SK-N-SH treated with all-trans-retinoic acid at 6 μM for 48 hours (cell line): ENCODE results near the gene ADAMTS20.

Experiments used
- ARNTL ChIP-seq: fragments of 450-650 bp; formaldehyde crosslinking; IDR thresholded peaks from 2 replicates; pipeline ENCODE4 v1.5.0; 2020; ENCODE audit warnings: low read depth, mild to moderate bottlenecking, moderate library complexity, borderline replicate concordance
- CSDC2 ChIP-seq: fragments of 250-450 bp; sonication (Bioruptor Pico); IDR thresholded peaks from 2 replicates; pipeline ENCODE4 v1.5.0; 2020; ENCODE audit warnings: mild to moderate bottlenecking, moderate library complexity
- ESRRG ChIP-seq: fragments of 250-450 bp; sonication (Bioruptor Pico); IDR thresholded peaks from 2 replicates; pipeline ENCODE4 v1.6.1; 2021; ENCODE audit warnings: mild to moderate bottlenecking
- TOX ChIP-seq: fragments of 250-450 bp; sonication (Bioruptor Pico); IDR thresholded peaks from 2 replicates; pipeline ENCODE4 v1.8.0; 2021; ENCODE audit warnings: mild to moderate bottlenecking, moderate library complexity, borderline replicate concordance
- ZFP3 ChIP-seq: fragments of 250-450 bp; sonication (Bioruptor Pico); IDR thresholded peaks from 2 replicates; pipeline ENCODE4 v1.5.0; 2020; ENCODE audit warnings: mild to moderate bottlenecking, moderate library complexity
- ZNF8 ChIP-seq: fragments of 450-650 bp; formaldehyde crosslinking; IDR thresholded peaks from 2 replicates; pipeline ENCODE4 v1.5.0; 2020; ENCODE audit warnings: mild to moderate bottlenecking, moderate library complexity
- TF ChIP-seq, protein P1 (sequence below): fragments of 250-450 bp; sonication (Bioruptor Pico); IDR thresholded peaks from 2 replicates; pipeline ENCODE4 v1.8.0; 2020; ENCODE audit warnings: mild to moderate bottlenecking, moderate library complexity, borderline replicate concordance
- TF ChIP-seq, protein P2 (sequence below): fragments of 250-450 bp; sonication (Bioruptor Pico); IDR thresholded peaks from 2 replicates; pipeline ENCODE4 v1.5.1; 2021; ENCODE audit warnings: mild to moderate bottlenecking, moderate library complexity
- TF ChIP-seq, protein P3 (sequence below): fragments of 250-450 bp; sonication (Bioruptor Pico); IDR thresholded peaks from 2 replicates; pipeline ENCODE4 v1.5.1; 2020; ENCODE audit warnings: low read depth, mild to moderate bottlenecking, moderate library complexity

DNA sequence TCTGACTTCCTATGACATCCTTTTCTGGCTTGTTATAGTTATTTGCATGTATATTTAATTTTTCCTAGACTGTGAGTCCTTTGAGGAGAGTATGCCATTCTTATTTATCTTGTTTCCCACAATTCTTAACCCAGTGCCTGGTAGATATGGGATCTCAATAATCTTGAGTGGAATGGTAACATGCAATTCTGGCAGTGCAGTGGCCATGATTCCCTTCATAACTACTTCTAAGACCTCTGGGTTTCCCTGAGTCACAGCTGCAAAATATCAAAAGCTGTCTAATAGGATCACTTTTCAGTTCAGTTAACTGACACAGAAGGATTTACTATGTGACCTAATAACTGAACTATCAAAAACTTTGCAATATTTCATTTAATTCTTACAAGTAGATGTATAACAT lies 135.0 kb downstream of the ADAMTS20 start:
- TF ChIP-seq, protein P1, sequence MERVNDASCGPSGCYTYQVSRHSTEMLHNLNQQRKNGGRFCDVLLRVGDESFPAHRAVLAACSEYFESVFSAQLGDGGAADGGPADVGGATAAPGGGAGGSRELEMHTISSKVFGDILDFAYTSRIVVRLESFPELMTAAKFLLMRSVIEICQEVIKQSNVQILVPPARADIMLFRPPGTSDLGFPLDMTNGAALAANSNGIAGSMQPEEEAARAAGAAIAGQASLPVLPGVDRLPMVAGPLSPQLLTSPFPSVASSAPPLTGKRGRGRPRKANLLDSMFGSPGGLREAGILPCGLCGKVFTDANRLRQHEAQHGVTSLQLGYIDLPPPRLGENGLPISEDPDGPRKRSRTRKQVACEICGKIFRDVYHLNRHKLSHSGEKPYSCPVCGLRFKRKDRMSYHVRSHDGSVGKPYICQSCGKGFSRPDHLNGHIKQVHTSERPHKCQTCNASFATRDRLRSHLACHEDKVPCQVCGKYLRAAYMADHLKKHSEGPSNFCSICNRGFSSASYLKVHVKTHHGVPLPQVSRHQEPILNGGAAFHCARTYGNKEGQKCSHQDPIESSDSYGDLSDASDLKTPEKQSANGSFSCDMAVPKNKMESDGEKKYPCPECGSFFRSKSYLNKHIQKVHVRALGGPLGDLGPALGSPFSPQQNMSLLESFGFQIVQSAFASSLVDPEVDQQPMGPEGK (CRISPR knock-in tag) = no peak
- TF ChIP-seq TOX (CRISPR knock-in tag) (no peak), ARNTL (CRISPR knock-in tag) (no peak), ZNF8 (CRISPR knock-in tag) (no peak), ZFP3 (CRISPR knock-in tag) (no peak), CSDC2 (CRISPR knock-in tag) (no peak), ESRRG (CRISPR knock-in tag) (no peak)
- TF ChIP-seq, protein P2, sequence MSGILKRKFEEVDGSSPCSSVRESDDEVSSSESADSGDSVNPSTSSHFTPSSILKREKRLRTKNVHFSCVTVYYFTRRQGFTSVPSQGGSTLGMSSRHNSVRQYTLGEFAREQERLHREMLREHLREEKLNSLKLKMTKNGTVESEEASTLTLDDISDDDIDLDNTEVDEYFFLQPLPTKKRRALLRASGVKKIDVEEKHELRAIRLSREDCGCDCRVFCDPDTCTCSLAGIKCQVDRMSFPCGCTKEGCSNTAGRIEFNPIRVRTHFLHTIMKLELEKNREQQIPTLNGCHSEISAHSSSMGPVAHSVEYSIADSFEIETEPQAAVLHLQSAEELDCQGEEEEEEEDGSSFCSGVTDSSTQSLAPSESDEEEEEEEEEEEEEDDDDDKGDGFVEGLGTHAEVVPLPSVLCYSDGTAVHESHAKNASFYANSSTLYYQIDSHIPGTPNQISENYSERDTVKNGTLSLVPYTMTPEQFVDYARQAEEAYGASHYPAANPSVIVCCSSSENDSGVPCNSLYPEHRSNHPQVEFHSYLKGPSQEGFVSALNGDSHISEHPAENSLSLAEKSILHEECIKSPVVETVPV (CRISPR knock-in tag) = no peak
- TF ChIP-seq, protein P3, sequence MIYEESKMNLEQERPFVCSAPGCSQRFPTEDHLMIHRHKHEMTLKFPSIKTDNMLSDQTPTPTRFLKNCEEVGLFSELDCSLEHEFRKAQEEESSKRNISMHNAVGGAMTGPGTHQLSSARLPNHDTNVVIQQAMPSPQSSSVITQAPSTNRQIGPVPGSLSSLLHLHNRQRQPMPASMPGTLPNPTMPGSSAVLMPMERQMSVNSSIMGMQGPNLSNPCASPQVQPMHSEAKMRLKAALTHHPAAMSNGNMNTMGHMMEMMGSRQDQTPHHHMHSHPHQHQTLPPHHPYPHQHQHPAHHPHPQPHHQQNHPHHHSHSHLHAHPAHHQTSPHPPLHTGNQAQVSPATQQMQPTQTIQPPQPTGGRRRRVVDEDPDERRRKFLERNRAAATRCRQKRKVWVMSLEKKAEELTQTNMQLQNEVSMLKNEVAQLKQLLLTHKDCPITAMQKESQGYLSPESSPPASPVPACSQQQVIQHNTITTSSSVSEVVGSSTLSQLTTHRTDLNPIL (CRISPR knock-in tag) = no peak
